ENCODE measurements around the gene SLC39A11. TPM values are rescaled to one million over a fixed set of nuclear protein-coding genes. Genes with fewer than 3 reads are reported as not detected.
A peak's percentile ranks its signal among the peaks of the same experiment; 100 is the strongest.

SLC39A11 gene
- total and polyA plus RNA-seq, 2 of the 13 experiments (the other 11 are each of a cell fraction or from before 2014, with no cell fraction given), result 17.2 to 31.5 TPM

DNA sequence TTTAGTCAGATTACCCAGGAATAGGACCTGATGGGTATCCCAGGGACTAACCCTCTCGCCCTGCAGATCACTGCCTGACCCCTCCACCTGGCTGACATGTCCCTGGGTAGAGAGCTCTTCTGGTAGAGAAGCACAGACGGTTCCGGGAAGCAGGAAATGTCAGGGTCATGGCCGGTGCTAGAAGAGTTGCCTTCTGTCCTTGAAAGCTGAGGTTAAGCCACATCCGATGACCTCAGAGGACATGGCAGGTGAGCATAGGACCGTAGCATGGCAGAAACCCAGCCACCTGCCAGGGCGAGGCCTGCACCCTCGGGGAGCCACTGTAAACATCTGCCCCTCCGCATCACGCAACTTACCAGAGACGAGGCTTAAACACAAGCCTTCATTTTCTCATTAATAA lies 488.0 kb downstream of the SLC39A11 start (continued):
- peak; percentile 64; the same call in 1 of the 2 replicates for TF ChIP-seq ZNF350 (CRISPR knock-in tag; IDR thresholded peaks at IDR 0.05; ENCODE audit: borderline replicate concordance, low read depth)
- TF ChIP-seq, protein P1, sequence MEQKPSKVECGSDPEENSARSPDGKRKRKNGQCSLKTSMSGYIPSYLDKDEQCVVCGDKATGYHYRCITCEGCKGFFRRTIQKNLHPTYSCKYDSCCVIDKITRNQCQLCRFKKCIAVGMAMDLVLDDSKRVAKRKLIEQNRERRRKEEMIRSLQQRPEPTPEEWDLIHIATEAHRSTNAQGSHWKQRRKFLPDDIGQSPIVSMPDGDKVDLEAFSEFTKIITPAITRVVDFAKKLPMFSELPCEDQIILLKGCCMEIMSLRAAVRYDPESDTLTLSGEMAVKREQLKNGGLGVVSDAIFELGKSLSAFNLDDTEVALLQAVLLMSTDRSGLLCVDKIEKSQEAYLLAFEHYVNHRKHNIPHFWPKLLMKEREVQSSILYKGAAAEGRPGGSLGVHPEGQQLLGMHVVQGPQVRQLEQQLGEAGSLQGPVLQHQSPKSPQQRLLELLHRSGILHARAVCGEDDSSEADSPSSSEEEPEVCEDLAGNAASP (CRISPR knock-in tag; IDR thresholded peaks at IDR 0.05; ENCODE audit: borderline replicate concordance), result peak; percentile 99
- TF ChIP-seq ZBTB20 (CRISPR knock-in tag; IDR thresholded peaks at IDR 0.05; ENCODE audit: borderline replicate concordance, low read depth), result no peak
- TF ChIP-seq ZBTB7B (CRISPR knock-in tag; IDR thresholded peaks at IDR 0.05), result 0 out of 2 replicates have a peak, but pooled peaks have one; percentile 12
- no peak for TF ChIP-seq GTF2F1 (IDR thresholded peaks at IDR 0.05; ENCODE audit: low read length)
- no peak for TF ChIP-seq ZNF329 (CRISPR knock-in tag; IDR thresholded peaks at IDR 0.05; ENCODE audit: low read depth)
- TF ChIP-seq ZNF652 (CRISPR knock-in tag; IDR thresholded peaks at IDR 0.05; ENCODE audit: borderline replicate concordance, low read depth), result 0 out of 2 replicates have a peak, but pooled peaks have one; percentile 22
- TF ChIP-seq, protein P2, sequence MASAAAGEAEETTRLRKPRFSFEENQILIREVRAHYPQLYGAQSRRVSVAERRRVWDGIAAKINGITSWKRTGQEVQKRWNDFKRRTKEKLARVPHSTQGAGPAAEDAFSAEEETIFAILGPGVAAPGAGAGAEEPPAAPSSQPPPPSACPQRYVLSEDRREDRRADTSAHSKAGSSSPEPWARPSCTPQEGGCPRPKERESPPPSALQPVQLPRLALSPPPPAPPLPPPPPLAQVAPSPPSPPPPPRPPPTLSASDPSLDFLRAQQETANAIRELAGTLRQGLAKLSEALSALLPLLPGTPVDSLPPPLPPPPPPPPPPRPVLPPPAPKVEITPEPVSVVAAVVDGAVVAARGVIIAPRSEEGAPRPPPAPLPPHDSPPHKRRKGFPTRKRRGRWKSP (CRISPR knock-in tag; IDR thresholded peaks at IDR 0.05), result peak; percentile 51; the same call in 1 of the 2 replicates
- no peak for TF ChIP-seq EHMT2 (IDR thresholded peaks at IDR 0.05; ENCODE audit: borderline replicate concordance, low read depth, low read length)
- TF ChIP-seq, protein P3, sequence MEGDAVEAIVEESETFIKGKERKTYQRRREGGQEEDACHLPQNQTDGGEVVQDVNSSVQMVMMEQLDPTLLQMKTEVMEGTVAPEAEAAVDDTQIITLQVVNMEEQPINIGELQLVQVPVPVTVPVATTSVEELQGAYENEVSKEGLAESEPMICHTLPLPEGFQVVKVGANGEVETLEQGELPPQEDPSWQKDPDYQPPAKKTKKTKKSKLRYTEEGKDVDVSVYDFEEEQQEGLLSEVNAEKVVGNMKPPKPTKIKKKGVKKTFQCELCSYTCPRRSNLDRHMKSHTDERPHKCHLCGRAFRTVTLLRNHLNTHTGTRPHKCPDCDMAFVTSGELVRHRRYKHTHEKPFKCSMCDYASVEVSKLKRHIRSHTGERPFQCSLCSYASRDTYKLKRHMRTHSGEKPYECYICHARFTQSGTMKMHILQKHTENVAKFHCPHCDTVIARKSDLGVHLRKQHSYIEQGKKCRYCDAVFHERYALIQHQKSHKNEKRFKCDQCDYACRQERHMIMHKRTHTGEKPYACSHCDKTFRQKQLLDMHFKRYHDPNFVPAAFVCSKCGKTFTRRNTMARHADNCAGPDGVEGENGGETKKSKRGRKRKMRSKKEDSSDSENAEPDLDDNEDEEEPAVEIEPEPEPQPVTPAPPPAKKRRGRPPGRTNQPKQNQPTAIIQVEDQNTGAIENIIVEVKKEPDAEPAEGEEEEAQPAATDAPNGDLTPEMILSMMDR (CRISPR knock-in tag; IDR thresholded peaks at IDR 0.05), result 0 out of 2 replicates have a peak, but pooled peaks have one; percentile 12
- TF ChIP-seq ZSCAN9 (CRISPR knock-in tag; IDR thresholded peaks at IDR 0.05; ENCODE audit: borderline replicate concordance), result peak; percentile 76; the same call in 1 of the 2 replicates
- no peak for TF ChIP-seq MXI1 (IDR thresholded peaks at IDR 0.05; ENCODE audit: borderline replicate concordance, low read depth, low read length)
- no peak for TF ChIP-seq ZNF569 (CRISPR knock-in tag; IDR thresholded peaks at IDR 0.05; ENCODE audit: borderline replicate concordance)
- TF ChIP-seq, protein P4, sequence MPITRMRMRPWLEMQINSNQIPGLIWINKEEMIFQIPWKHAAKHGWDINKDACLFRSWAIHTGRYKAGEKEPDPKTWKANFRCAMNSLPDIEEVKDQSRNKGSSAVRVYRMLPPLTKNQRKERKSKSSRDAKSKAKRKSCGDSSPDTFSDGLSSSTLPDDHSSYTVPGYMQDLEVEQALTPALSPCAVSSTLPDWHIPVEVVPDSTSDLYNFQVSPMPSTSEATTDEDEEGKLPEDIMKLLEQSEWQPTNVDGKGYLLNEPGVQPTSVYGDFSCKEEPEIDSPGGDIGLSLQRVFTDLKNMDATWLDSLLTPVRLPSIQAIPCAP (CRISPR knock-in tag; IDR thresholded peaks at IDR 0.05; ENCODE audit: low read depth), result no peak
- peak; percentile 7; the same call in 1 of the 2 replicates for TF ChIP-seq PHF20 (CRISPR knock-in tag; IDR thresholded peaks at IDR 0.05)
- TF ChIP-seq, protein P5, sequence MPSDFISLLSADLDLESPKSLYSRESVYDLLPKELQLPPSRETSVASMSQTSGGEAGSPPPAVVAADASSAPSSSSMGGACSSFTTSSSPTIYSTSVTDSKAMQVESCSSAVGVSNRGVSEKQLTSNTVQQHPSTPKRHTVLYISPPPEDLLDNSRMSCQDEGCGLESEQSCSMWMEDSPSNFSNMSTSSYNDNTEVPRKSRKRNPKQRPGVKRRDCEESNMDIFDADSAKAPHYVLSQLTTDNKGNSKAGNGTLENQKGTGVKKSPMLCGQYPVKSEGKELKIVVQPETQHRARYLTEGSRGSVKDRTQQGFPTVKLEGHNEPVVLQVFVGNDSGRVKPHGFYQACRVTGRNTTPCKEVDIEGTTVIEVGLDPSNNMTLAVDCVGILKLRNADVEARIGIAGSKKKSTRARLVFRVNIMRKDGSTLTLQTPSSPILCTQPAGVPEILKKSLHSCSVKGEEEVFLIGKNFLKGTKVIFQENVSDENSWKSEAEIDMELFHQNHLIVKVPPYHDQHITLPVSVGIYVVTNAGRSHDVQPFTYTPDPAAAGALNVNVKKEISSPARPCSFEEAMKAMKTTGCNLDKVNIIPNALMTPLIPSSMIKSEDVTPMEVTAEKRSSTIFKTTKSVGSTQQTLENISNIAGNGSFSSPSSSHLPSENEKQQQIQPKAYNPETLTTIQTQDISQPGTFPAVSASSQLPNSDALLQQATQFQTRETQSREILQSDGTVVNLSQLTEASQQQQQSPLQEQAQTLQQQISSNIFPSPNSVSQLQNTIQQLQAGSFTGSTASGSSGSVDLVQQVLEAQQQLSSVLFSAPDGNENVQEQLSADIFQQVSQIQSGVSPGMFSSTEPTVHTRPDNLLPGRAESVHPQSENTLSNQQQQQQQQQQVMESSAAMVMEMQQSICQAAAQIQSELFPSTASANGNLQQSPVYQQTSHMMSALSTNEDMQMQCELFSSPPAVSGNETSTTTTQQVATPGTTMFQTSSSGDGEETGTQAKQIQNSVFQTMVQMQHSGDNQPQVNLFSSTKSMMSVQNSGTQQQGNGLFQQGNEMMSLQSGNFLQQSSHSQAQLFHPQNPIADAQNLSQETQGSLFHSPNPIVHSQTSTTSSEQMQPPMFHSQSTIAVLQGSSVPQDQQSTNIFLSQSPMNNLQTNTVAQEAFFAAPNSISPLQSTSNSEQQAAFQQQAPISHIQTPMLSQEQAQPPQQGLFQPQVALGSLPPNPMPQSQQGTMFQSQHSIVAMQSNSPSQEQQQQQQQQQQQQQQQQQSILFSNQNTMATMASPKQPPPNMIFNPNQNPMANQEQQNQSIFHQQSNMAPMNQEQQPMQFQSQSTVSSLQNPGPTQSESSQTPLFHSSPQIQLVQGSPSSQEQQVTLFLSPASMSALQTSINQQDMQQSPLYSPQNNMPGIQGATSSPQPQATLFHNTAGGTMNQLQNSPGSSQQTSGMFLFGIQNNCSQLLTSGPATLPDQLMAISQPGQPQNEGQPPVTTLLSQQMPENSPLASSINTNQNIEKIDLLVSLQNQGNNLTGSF (CRISPR knock-in tag; IDR thresholded peaks at IDR 0.05), result no peak
- 0 out of 2 replicates have a peak, but pooled peaks have one; percentile 68 for TF ChIP-seq ZNF44 (CRISPR knock-in tag; IDR thresholded peaks at IDR 0.05)
- peak; percentile 96 for TF ChIP-seq ELF3 (CRISPR knock-in tag; IDR thresholded peaks at IDR 0.05)
- TF ChIP-seq POLR2AphosphoS2 (IDR thresholded peaks at IDR 0.05; ENCODE audit: low read depth, low read length), result no peak
- no peak for TF ChIP-seq ARID2 (CRISPR knock-in tag; IDR thresholded peaks at IDR 0.05; ENCODE audit: borderline replicate concordance)
- TF ChIP-seq FOXK2 (IDR thresholded peaks at IDR 0.05), result no peak

All from HepG2 (cell line).